IMR-90 (cell line): ENCODE measurements around the gene MAG. TPM values are rescaled to one million over a fixed set of nuclear protein-coding genes. Genes with fewer than 3 reads are reported as not detected.

Experiments used
- ATAC-seq: fragments of 200-7000 bp; cut with Tn5 transposase; 2 replicates; pipeline ENCODE4 v1.9.1; 2020; ENCODE audit warnings: low read depth, mild to moderate bottlenecking, moderate library complexity
- BruUV-seq: library from RNA; stranded (reverse); fragments of 400-500 nt; replicated peaks from 2 replicates; lab custom pipeline; 2021; lab: Mats Ljungman, UMichigan
- CTCF ChIA-PET: fragments of 300-600 bp; formaldehyde crosslinking; extraction: SDS; loops from one replicate; lab custom pipeline; 2021; ENCODE audit warnings: antibody characterized with exemption; lab: Yijun Ruan, JAX
- POLR2A ChIA-PET: fragments of 300-600 bp; sonication (Branson Sonifier 250); formaldehyde crosslinking; loops from one replicate; lab custom pipeline; 2022; ENCODE audit warnings: antibody characterized with exemption; ENCODE audit not compliant: unreplicated experiment; lab: Charles Lee
- DNase-seq: peaks from one replicate; pipeline ENCODE4 v3.0.0; 2013
- H2AFZ ChIP-seq: replicated peaks from 2 replicates; pipeline ENCODE3; 2013; ENCODE audit warnings: low read length, mild to moderate bottlenecking; ENCODE audit not compliant: poor library complexity
- H2AK5ac ChIP-seq: 2 replicates; pipeline ENCODE4 v1.6.1; 2013; ENCODE audit warnings: low read depth, low read length, inconsistent platforms
- H2AK9ac ChIP-seq: replicated peaks from 2 replicates; pipeline ENCODE3; 2013; ENCODE audit warnings: mild to moderate bottlenecking, low read depth, low read length, moderate library complexity; ENCODE audit not compliant: poor library complexity
- H2BK120ac ChIP-seq: 2 replicates; pipeline ENCODE4 v1.6.1; 2013; ENCODE audit warnings: low read depth, low read length, inconsistent platforms
- H2BK15ac ChIP-seq: 3 replicates; pipeline ENCODE4 v1.6.1; 2013; ENCODE audit warnings: low read depth, low read length, inconsistent platforms
- H2BK20ac ChIP-seq: 2 replicates; pipeline ENCODE4 v1.6.1; 2013; ENCODE audit warnings: low read depth, mild to moderate bottlenecking, inconsistent platforms, low read length, moderate library complexity
- H2BK5ac ChIP-seq: 2 replicates; pipeline ENCODE4 v1.6.1; 2013; ENCODE audit warnings: mild to moderate bottlenecking, low read depth, low read length, inconsistent platforms; ENCODE audit not compliant: poor library complexity, severe bottlenecking
- H3K14ac ChIP-seq: replicated peaks from 2 replicates; pipeline ENCODE4 v1.6.1; 2013; ENCODE audit warnings: low read depth, low read length, inconsistent platforms
- H3K18ac ChIP-seq: 2 replicates; pipeline ENCODE4 v1.6.1; 2013; ENCODE audit warnings: low read depth, low read length, control low read depth
- H3K23ac ChIP-seq: 2 replicates; pipeline ENCODE4 v1.6.1; 2013; ENCODE audit warnings: low read depth, low read length, inconsistent platforms
- H3K27ac ChIP-seq: 2 replicates; pipeline ENCODE4 v1.5.1; 2013; ENCODE audit warnings: mild to moderate bottlenecking, control low read depth, low read length; ENCODE audit not compliant: insufficient read depth
- H3K27me3 ChIP-seq: 2 replicates; pipeline ENCODE4 v1.6.1; 2013; ENCODE audit warnings: low read length; ENCODE audit not compliant: control insufficient read depth, insufficient read depth
- H3K36me3 ChIP-seq: 2 replicates; pipeline ENCODE4 v1.6.1; 2013; ENCODE audit warnings: low read length, mixed read lengths; ENCODE audit not compliant: control insufficient read depth, insufficient read depth
- H3K4ac ChIP-seq: 2 replicates; pipeline ENCODE4 v1.6.1; 2013; ENCODE audit warnings: low read depth, low read length, inconsistent platforms
- H3K4me1 ChIP-seq: 2 replicates; pipeline ENCODE4 v1.6.1; 2013; ENCODE audit warnings: low read length, mixed read lengths; ENCODE audit not compliant: control insufficient read depth, insufficient read depth
- H3K4me2 ChIP-seq: 2 replicates; pipeline ENCODE4 v1.6.1; 2013; ENCODE audit warnings: low read depth, mild to moderate bottlenecking, control low read depth, low read length, moderate library complexity
- H3K4me3 ChIP-seq: 2 replicates; pipeline ENCODE4 v1.5.1; 2013; ENCODE audit warnings: low read depth, mild to moderate bottlenecking, control low read depth, low read length, moderate library complexity; ENCODE audit not compliant: insufficient read depth
- H3K56ac ChIP-seq: 2 replicates; pipeline ENCODE4 v1.6.1; 2013; ENCODE audit warnings: low read length, inconsistent platforms; ENCODE audit not compliant: insufficient read depth; ENCODE audit errors: extremely low read depth
- H3K79me1 ChIP-seq, 2 experiments: 2 replicates each; pipeline ENCODE4 v1.6.1; 2013; ENCODE audit warnings: low read length in 2 of 2, inconsistent platforms in 1 of 2, low read depth in 1 of 2
- H3K9ac ChIP-seq: 2 replicates; pipeline ENCODE4 v1.6.1; 2013; ENCODE audit warnings: low read depth, low read length, control low read depth
- H3K9me1 ChIP-seq: 2 replicates; pipeline ENCODE4 v1.6.1; 2013; ENCODE audit warnings: low read length, inconsistent platforms; ENCODE audit not compliant: insufficient read depth
- H3K9me3 ChIP-seq: 2 replicates; pipeline ENCODE4 v1.6.1; 2013; ENCODE audit warnings: low read length; ENCODE audit not compliant: control insufficient read depth, insufficient read depth
- H4K20me1 ChIP-seq: 2 replicates; pipeline ENCODE4 v1.6.1; 2013; ENCODE audit warnings: low read length, inconsistent platforms; ENCODE audit not compliant: insufficient read depth
- H4K5ac ChIP-seq: 2 replicates; pipeline ENCODE4 v1.6.1; 2013; ENCODE audit warnings: mild to moderate bottlenecking, low read depth, low read length, control low read depth
- H4K8ac ChIP-seq, 2 experiments: 2 replicates each; pipeline ENCODE4 v1.6.1; 2013; ENCODE audit warnings: low read depth in 2 of 2, low read length in 2 of 2, control low read depth in 1 of 2, inconsistent platforms in 1 of 2
- H4K91ac ChIP-seq: 2 replicates; pipeline ENCODE4 v1.6.1; 2013; ENCODE audit warnings: low read depth, low read length, inconsistent platforms; ENCODE audit not compliant: insufficient read depth
- MAFK ChIP-seq: IDR thresholded peaks from 2 replicates; pipeline ENCODE4 v1.6.1; 2012; ENCODE audit warnings: low read depth, low read length, improper control_type of control experiment
- MAZ ChIP-seq: IDR thresholded peaks from 2 replicates; pipeline ENCODE4 v1.6.1; 2012; ENCODE audit warnings: low read depth, mild to moderate bottlenecking, low read length, improper control_type of control experiment, moderate library complexity, borderline replicate concordance
- POLR2A ChIP-seq: IDR thresholded peaks from 2 replicates; pipeline ENCODE4 v1.6.1; 2012; ENCODE audit warnings: mild to moderate bottlenecking, low read depth, low read length
- SMC3 ChIP-seq: fragments of 150-350 bp; IDR thresholded peaks from 2 replicates; pipeline ENCODE4 v1.6.1; 2016; ENCODE audit warnings: low read depth, mild to moderate bottlenecking, antibody characterized with exemption, low read length, moderate library complexity
- WGBS, 2 experiments: methylation state at CpG; one replicate each; pipeline versions ENCODE4 v1.1.5 to v1.1.7; 2013; ENCODE audit warnings: missing lambda C conversion rate in 2 of 2; ENCODE audit not compliant: insufficient read length in 1 of 2; ENCODE audit errors: extremely low coverage in 2 of 2; 5-methylcytosine and 5-hydroxymethylcytosine counted together
- dilution Hi-C: fragments of 300-500 bp; cut with HindIII; formaldehyde crosslinking; loops from one replicate; pipeline ENCODE4 v1.14.3; 2018; ENCODE audit warnings: low sequenced_read_pairs; ENCODE audit not compliant: unreplicated experiment
- in situ Hi-C: fragments of 300-500 bp; cut with MboI; formaldehyde crosslinking; loops from 3 replicates; pipeline ENCODE4 v1.14.3; 2019; ENCODE audit warnings: low sequenced_read_pairs, inconsistent platforms, mixed read lengths
- intact Hi-C: fragments of 100-400 bp; cut with micrococcal nuclease; formaldehyde crosslinking; loops from 2 replicates; pipeline ENCODE4 v1.10.0; 2022
- polyA plus RNA-seq, 3 experiments: library from polyadenylated mRNA; depleted of rRNA; stranded (reverse); fragments of >200 nt; gene quantifications; 2 replicates each; pipeline ENCODE4 v1.2.3, GENCODE V29; 2012; ENCODE audit warnings: low replicate concordance in 1 of 3
- total RNA-seq: library from RNA; depleted of rRNA; stranded (reverse); fragments of >200 nt; gene quantifications from 2 replicates; pipeline ENCODE4 v1.2.3, GENCODE V29; 2012

Gene MAG
- total and polyA plus RNA-seq, 2 of the 4 experiments (the other 2 are of a cell fraction), result not detected

DNA sequence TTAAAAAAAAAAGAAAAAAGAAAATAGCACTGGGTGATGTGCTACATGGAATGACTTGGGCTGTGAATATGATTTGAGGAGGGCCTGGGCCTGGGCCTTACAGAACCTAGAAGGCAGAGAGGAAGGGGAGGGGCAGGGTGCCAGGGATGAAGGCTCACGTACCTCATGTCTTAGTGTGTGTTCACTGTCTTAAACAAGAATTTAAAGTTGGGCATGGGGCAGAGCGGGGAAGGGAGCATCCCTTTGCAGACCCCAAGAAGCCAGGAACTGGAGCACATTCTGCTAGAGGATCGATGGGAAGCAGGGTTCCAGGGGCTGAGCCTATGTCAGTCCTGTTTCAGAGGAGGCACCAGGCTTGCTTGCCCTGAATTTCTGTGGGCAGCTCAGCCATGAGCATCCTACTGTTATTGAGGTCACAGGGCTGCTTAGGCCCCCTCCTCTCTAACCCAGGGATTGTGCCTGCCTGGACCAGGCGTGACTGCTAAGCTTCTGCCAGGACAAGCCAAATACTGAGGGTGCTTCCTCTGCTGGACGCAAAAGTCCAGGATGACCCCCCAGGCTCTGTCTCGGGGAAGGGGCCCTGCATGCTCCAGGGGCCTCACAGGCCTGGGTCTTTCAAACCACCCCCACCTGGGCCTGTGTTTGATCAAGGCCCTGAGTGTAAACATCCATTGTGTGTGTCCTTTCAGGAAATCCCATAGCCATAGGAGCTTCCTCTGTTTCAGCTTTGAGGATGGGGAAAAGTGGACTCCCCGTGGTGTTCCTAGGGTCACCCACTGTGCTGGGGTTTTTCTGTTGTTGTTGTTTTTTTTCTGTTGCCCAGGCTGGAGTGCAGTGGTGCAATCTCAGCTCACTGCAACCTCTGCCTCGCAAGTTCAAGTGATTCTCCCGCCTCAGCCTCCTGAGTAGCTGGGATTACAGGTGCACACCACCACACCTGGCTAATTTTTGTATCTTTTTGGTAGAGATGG, 38.4 kb upstream of the MAG start:
- in situ Hi-C loops, result no loop called here
- H3K4ac ChIP-seq, result no peak overlapping the region
- 73% methylated on average over 5 of the region's 9 CpGs; no CpG with 5 or more reads in 1 of the 2 experiments for WGBS, 2 experiments
- no peak overlapping the region for H2AK5ac ChIP-seq
- no peak overlapping the region for H4K91ac ChIP-seq
- ChIA-PET CTCF (interaction anchor here (1.2 kb wide), 1 partner anchor 13 kb away, joined by 3 read pairs; no protein-coding TSS in a partner anchor), POLR2A (no interaction called here)
- no peak overlapping the region for H2AK9ac ChIP-seq
- H2BK120ac ChIP-seq, result no peak overlapping the region
- H2AFZ ChIP-seq, result no peak overlapping the region
- no peak overlapping the region for H3K18ac ChIP-seq
- H3K4me3 ChIP-seq, result no peak overlapping the region
- no peaks in the 10 kb centered on the region for H3K4me1 ChIP-seq
- H3K14ac ChIP-seq, result no peak overlapping the region
- no peak overlapping the region for H2BK5ac ChIP-seq
- intact Hi-C loops, result no loop called here
- H3K9ac ChIP-seq, result no peak overlapping the region
- no TSS peak for BruUV-seq
- DNase-seq (no peak), ATAC-seq (no peak)
- no peak overlapping the region for H2BK20ac ChIP-seq
- no peak overlapping the region for H4K8ac ChIP-seq
- dilution Hi-C loops, result no loop called here
- peaks cover 41% of the 10 kb centered on the region for H3K27me3 ChIP-seq
- no peak for TF ChIP-seq MAZ
- TF ChIP-seq MAFK, result no peak
- no peak for TF ChIP-seq POLR2A
- no peak for TF ChIP-seq SMC3
- no peak overlapping the region for H3K56ac ChIP-seq
- H3K23ac ChIP-seq, result no peak overlapping the region
- H3K79me1 ChIP-seq, result no peaks in the 10 kb centered on the region
- H4K20me1 ChIP-seq, result no peaks in the 10 kb centered on the region
- no peak overlapping the region for H4K5ac ChIP-seq
- H3K36me3 ChIP-seq, result no peaks in the 10 kb centered on the region
- H3K4me2 ChIP-seq, result no peak overlapping the region
- no peaks in the 10 kb centered on the region for H3K9me1 ChIP-seq
- no peak overlapping the region for H2BK15ac ChIP-seq
- H3K27ac ChIP-seq, result no peak overlapping the region
- no peaks in the 10 kb centered on the region for H3K9me3 ChIP-seq
